HFF-Myc (cell line): ENCODE measurements around the gene SVIL.
"Not testable (repeated sequence)": the region's sequence is repeated elsewhere in the genome, so short reads cannot be mapped to it uniquely, and the experiment has no call there.

Source experiments
- DNase-seq: peaks from one replicate; pipeline ENCODE4 v3.0.0-alpha.2; 2011; ENCODE audit warnings: low read depth; ENCODE audit errors: extremely low read depth
- H3K4me3 ChIP-seq: replicated peaks from 2 replicates; pipeline ENCODE4 v1.5.1; 2011; ENCODE audit warnings: low read depth, mild to moderate bottlenecking, control low read depth, low read length
- CTCF ChIP-seq: IDR thresholded peaks from 2 replicates; pipeline ENCODE4 v1.5.1; 2012; ENCODE audit warnings: mild to moderate bottlenecking, low read depth, low read length, control low read depth; ENCODE audit errors: missing control alignments

The SVIL gene

GRCh38 chr10:29559996-29560395 lies 74.8 kb downstream of the SVIL start:
- no peak for TF ChIP-seq CTCF
- DNase-seq: no peak
- H3K4me3 ChIP-seq: no peak overlapping the region

- DNase-seq: no peak
- TF ChIP-seq CTCF: no peak
- H3K4me3 ChIP-seq: no peak overlapping the region
Measured at GRCh38 chr10:29557665-29558064, 77.1 kb downstream of the SVIL start.

- DNase-seq: no peak
- no peak overlapping the region for H3K4me3 ChIP-seq
- no peak for TF ChIP-seq CTCF
Measured at GRCh38 chr10:29555746-29556481, 78.9 kb downstream of the SVIL start.

- H3K4me3 ChIP-seq: no peak overlapping the region
- DNase-seq: no peak
- TF ChIP-seq CTCF: no peak
Measured at GRCh38 chr10:29555091-29555745, 79.6 kb downstream of the SVIL start.

GRCh38 chr10:29554660-29555059 lies 80.1 kb downstream of the SVIL start:
- DNase-seq: no peak
- H3K4me3 ChIP-seq: no peak overlapping the region
- TF ChIP-seq CTCF: no peak

GRCh38 chr10:29553544-29554250 lies 81.1 kb downstream of the SVIL start:
- no peak overlapping the region for H3K4me3 ChIP-seq
- TF ChIP-seq CTCF: no peak
- no peak for DNase-seq

- not testable (repeated sequence) for DNase-seq, H3K4me3 ChIP-seq
Measured at GRCh38 chr10:29553116-29553515, 81.7 kb downstream of the SVIL start.

GRCh38 chr10:29549493-29549892 lies 85.3 kb downstream of the SVIL start:
- H3K4me3 ChIP-seq, DNase-seq: not testable (repeated sequence)
